Choroid plexus epithelial cell (primary cell): ENCODE results near the gene CADM4.

Experiments used
- DNase-seq: peaks from one replicate; pipeline ENCODE4 v3.0.0-alpha.2; 2010; ENCODE audit warnings: low read depth
- H3K4me3 ChIP-seq: 2 replicates; pipeline ENCODE4 v1.5.1; 2011; ENCODE audit warnings: low read depth, mild to moderate bottlenecking, control low read depth, low read length, moderate library complexity
- CTCF ChIP-seq: conservative IDR thresholded peaks from 2 replicates; pipeline ENCODE4 v1.5.1; 2011; ENCODE audit warnings: low read depth, mild to moderate bottlenecking, control low read depth, inconsistent platforms, low read length, moderate library complexity

CADM4 gene

GRCh38 chr19:43595999-43596841, 43.4 kb downstream of the CADM4 start, which contains the start of the genes IRGQ and ZNF576:
TSS of gene IRGQ (minus strand) at chr19:43596134. CDS start at chr19:43595338, 796 bp downstream.
TSS of gene ZNF576 (plus strand) at chr19:43596595. CDS start at chr19:43597109, 514 bp downstream.
- H3K4me3 ChIP-seq: peak within 1 kb of the TSS; percentile 85
- peak; percentile 23 for TF ChIP-seq CTCF
- DNase-seq: peak; percentile 100

- peak overlapping the region; percentile 85 for H3K4me3 ChIP-seq
- no peak for TF ChIP-seq CTCF
- DNase-seq: no peak
Observed at GRCh38 chr19:43595605-43595998, 44.0 kb downstream of the CADM4 start.

DNA sequence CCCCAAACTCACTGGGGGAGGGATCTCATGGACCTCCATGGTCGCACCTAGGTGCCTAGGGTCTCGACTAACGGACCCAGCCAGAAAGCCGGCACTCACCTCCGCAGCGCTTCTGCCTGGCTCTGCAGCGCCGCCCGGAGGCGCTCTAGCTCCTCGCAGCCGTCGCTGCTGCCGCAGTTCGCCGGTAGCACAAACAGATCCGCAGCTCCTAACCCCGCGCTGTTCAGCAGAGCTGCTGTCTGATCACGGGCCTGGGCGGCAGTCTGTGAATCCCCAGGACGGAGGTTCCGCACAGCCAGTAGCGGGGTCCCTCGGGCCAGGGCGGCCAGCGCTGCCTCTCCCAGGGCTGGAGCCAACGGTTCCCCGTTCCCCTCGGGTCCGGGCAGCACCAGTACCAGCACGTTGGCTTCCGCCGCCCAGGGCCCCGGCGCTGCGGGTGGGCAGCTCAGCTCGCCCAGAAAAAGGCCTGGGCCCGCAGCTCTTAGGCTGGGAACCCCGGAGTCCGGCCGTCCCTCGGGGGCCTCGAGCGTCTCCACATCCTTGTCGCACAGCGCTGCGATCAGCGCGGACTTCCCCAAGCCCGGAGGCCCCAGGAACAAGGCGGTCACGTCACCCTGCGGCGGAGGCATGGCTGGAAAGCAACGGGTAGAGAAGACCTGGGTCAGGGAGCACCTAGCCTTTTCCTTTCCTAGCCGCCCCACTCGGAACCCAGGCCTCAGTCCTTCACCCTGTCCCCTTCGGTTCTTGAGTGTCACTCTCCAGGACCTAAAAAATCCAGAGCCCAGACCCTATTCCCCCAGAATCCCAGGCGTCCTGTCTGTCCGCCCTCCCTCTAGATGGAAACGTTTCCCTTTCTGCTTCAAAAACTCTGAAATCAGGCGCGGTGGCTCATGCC, 44.7 kb downstream of the CADM4 start:
- peak; percentile 86 for DNase-seq
- H3K4me3 ChIP-seq: peak overlapping the region; percentile 85
- TF ChIP-seq CTCF: peak; percentile 97

- no peak for DNase-seq
- no peak for TF ChIP-seq CTCF
- peak overlapping the region; percentile 85 for H3K4me3 ChIP-seq
Observed at GRCh38 chr19:43594081-43594697, 45.5 kb downstream of the CADM4 start.

- no peak overlapping the region for H3K4me3 ChIP-seq
- DNase-seq: no peak
- TF ChIP-seq CTCF: no peak
Observed at GRCh38 chr19:43592800-43593350, 46.8 kb downstream of the CADM4 start.
